A673 (cell line): Measurements from ENCODE around the gene ADGRD1. TPM values are rescaled to one million over a fixed set of nuclear protein-coding genes. Genes with fewer than 3 reads are reported as not detected.

Experiments
- BruUV-seq: library from RNA; stranded (reverse); fragments of 400-500 nt; replicated peaks from 2 replicates; lab custom pipeline; 2021; lab: Mats Ljungman, UMichigan
- CTCF ChIA-PET: fragments of 300-600 bp; sonication (Branson Sonifier 250); formaldehyde crosslinking; loops from one replicate; lab custom pipeline; 2022; ENCODE audit warnings: antibody characterized with exemption; lab: Charles Lee
- POLR2A ChIA-PET: fragments of 300-600 bp; sonication (Branson Sonifier 250); formaldehyde crosslinking; loops from one replicate; lab custom pipeline; 2022; ENCODE audit warnings: antibody characterized with exemption; ENCODE audit not compliant: low non-redundant PET; lab: Charles Lee
- DNase-seq: peaks from one replicate; pipeline ENCODE4 v3.0.0-alpha.2; 2015; ENCODE audit warnings: low spot score
- H3K27ac ChIP-seq: fragments of 200-600 bp; sonication (generic); 2 replicates; pipeline ENCODE4 v1.5.1; 2016; ENCODE audit warnings: mixed run types, low read depth, mild to moderate bottlenecking, mixed read lengths, antibody characterized with exemption, low read length; ENCODE audit not compliant: poor library complexity, severe bottlenecking
- H3K27me3 ChIP-seq: fragments of 200-600 bp; sonication (generic); replicated peaks from 2 replicates; pipeline ENCODE4 v1.6.1; 2017; ENCODE audit warnings: mixed run types, low read depth, mild to moderate bottlenecking, mixed read lengths, antibody characterized with exemption, low read length; ENCODE audit not compliant: insufficient read depth, poor library complexity
- H3K36me3 ChIP-seq: fragments of 200-600 bp; sonication (generic); 2 replicates; pipeline ENCODE4 v1.6.1; 2016; ENCODE audit warnings: mixed run types, mild to moderate bottlenecking, mixed read lengths, antibody characterized with exemption, low read length; ENCODE audit not compliant: insufficient read depth, poor library complexity, severe bottlenecking
- H3K4me1 ChIP-seq: fragments of 200-600 bp; sonication (generic); 2 replicates; pipeline ENCODE4 v1.6.1; 2017; ENCODE audit warnings: mixed run types, mild to moderate bottlenecking, mixed read lengths, antibody characterized with exemption, low read length; ENCODE audit not compliant: insufficient read depth, poor library complexity, severe bottlenecking
- H3K4me3 ChIP-seq: fragments of 200-600 bp; sonication (generic); 2 replicates; pipeline ENCODE4 v1.5.1; 2016; ENCODE audit warnings: low read depth, mixed run types, mild to moderate bottlenecking, mixed read lengths, low read length; ENCODE audit not compliant: poor library complexity, severe bottlenecking
- H3K9me3 ChIP-seq: fragments of 200-600 bp; sonication (generic); 2 replicates; pipeline ENCODE4 v1.6.1; 2016; ENCODE audit warnings: mixed run types, low read depth, mild to moderate bottlenecking, mixed read lengths, antibody characterized with exemption, low read length; ENCODE audit not compliant: poor library complexity, severe bottlenecking
- EZH2 ChIP-seq: fragments of 200-600 bp; sonication (generic); IDR thresholded peaks from 2 replicates; pipeline ENCODE4 v1.6.1; 2017; ENCODE audit warnings: borderline replicate concordance, low read depth, mild to moderate bottlenecking, mixed read lengths, antibody characterized with exemption, low read length; ENCODE audit not compliant: poor library complexity, severe bottlenecking
- intact Hi-C: fragments of 100-400 bp; cut with micrococcal nuclease; formaldehyde crosslinking; loops from one replicate; pipeline ENCODE4 v1.10.0; 2022; ENCODE audit not compliant: unreplicated experiment
- total RNA-seq: library from RNA; stranded (reverse); gene quantifications from 2 replicates; pipeline ENCODE4 v1.2.3, GENCODE V29; 2021
- TF ChIP-seq, protein P1 (sequence below): fragments of 300-800, 200-600 bp; sonication (generic); conservative IDR thresholded peaks from 2 replicates; pipeline ENCODE4 v1.5.1; 2017; ENCODE audit warnings: low read depth, mild to moderate bottlenecking, antibody characterized with exemption, low read length, moderate library complexity, mixed read lengths

ADGRD1 gene
- total RNA-seq, 1 experiment from 2014 or later = not detected

DNA sequence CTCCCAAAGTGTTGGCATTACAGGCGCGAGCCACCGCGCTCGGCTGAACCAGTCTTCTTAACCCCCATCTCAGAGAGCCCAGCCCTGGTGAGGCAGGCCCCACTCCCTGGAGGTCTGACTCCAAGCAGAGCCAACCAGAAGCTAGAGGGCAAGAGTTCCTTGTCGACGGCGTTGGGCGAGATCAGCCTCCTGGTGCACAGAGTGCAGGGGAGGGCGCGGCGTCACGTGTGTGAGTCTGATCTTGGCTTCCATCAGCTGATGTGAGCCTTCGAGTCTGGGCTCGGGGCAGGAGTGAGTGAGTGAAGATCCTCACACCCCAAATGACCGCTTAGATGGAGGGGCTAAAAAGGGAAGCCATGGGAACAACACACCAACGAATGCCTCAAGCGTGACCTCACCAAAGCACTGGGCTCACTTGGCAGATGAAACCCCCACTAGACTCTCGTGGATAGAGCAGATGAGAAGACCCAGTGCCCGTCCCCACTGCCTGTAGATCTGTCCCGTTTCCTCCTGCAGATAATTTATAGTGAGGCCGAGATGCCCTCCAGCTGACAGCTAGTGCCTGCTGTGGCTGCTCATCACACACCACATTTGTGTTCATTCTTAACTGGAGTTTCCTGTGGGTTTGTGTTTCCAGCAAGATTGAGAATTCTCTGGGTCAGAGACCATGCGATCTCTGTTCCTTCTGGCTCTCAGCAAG, 28.6 kb upstream of the ADGRD1 start:
- Histone ChIP-seq H3K27me3 (peaks cover 38% of the 10 kb centered on the region), H3K27ac (no peak overlapping the region), H3K4me1 (no peaks in the 10 kb centered on the region), H3K36me3 (no peaks in the 10 kb centered on the region), H3K4me3 (no peak overlapping the region), H3K9me3 (no peaks in the 10 kb centered on the region)
- TF ChIP-seq, protein P1, sequence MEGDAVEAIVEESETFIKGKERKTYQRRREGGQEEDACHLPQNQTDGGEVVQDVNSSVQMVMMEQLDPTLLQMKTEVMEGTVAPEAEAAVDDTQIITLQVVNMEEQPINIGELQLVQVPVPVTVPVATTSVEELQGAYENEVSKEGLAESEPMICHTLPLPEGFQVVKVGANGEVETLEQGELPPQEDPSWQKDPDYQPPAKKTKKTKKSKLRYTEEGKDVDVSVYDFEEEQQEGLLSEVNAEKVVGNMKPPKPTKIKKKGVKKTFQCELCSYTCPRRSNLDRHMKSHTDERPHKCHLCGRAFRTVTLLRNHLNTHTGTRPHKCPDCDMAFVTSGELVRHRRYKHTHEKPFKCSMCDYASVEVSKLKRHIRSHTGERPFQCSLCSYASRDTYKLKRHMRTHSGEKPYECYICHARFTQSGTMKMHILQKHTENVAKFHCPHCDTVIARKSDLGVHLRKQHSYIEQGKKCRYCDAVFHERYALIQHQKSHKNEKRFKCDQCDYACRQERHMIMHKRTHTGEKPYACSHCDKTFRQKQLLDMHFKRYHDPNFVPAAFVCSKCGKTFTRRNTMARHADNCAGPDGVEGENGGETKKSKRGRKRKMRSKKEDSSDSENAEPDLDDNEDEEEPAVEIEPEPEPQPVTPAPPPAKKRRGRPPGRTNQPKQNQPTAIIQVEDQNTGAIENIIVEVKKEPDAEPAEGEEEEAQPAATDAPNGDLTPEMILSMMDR = no peak
- no peak for TF ChIP-seq EZH2
- ChIA-PET CTCF (no interaction called here), POLR2A (no interaction called here)
- intact Hi-C loops = no loop called here
- DNase-seq = no peak
- no TSS peak for BruUV-seq

DNA sequence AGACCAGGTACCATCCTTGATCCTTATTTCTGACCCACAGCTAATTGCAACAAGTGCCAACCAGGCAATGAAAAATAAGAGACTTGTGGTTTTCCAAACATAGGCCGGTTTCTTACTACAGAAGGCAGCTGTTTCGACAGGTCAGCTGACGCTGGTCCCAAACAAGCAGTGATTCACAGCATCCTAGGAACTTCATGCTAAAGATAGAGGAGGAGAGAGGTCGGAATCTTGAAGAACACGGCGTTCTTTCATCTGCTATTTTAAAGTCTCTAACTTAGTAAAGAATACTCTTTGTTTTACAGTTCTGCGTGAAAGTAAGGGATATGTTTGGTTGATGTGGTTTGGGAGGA, 28.1 kb upstream of the ADGRD1 start:
- POLR2A ChIA-PET = interaction anchor here (0.6 kb wide), 1 partner anchor 847 kb away, joined by 3 read pairs; no protein-coding TSS in a partner anchor
- TF ChIP-seq, protein P1 = no peak
- no peak for TF ChIP-seq EZH2

DNA sequence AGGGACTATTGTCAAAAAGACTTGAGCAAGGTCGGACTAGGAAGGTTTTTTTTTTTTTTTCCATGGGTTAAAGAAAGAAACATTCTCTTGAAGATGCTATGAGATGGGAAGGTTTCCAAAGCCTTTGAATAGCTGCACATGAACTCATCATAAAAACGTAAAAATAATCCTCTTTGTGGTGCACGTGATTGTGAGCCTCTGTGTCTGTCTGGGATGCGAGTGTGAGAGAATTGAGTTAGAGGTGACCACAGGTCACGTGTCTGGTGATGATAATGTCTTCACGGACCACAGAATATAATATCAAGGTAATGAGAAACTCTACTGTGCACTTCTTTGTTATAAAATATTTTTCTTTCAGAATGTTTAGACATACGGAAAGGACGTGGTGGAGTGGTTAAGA, 24.3 kb upstream of the ADGRD1 start:
- Histone ChIP-seq H3K4me1 (no peaks in the 10 kb centered on the region), H3K27ac (no peak overlapping the region), H3K9me3 (no peaks in the 10 kb centered on the region), H3K36me3 (no peaks in the 10 kb centered on the region), H3K4me3 (no peak overlapping the region), H3K27me3 (peaks cover 16% of the 10 kb centered on the region)
- no TSS peak for BruUV-seq
- DNase-seq = no peak
- ChIA-PET POLR2A (no interaction called here), CTCF (no interaction called here)
- intact Hi-C loops = no loop called here
- TF ChIP-seq, protein P1 = no peak
- TF ChIP-seq EZH2 = no peak

More for the DNA sequence above, 28.1 kb upstream of the ADGRD1 start:
- intact Hi-C loops = no loop called here
- H3K36me3 ChIP-seq = no peaks in the 10 kb centered on the region
- BruUV-seq = no TSS peak
- no peak for DNase-seq
- H3K4me1 ChIP-seq = no peaks in the 10 kb centered on the region
- H3K27me3 ChIP-seq = peaks cover 34% of the 10 kb centered on the region
- H3K4me3 ChIP-seq = no peak overlapping the region
- CTCF ChIA-PET = no interaction called here
- H3K27ac ChIP-seq = no peak overlapping the region
- no peaks in the 10 kb centered on the region for H3K9me3 ChIP-seq
